H54 (cell line): ENCODE results near the gene SLC35B2.

Experiments used
- DNase-seq: peaks from one replicate; pipeline ENCODE4 v3.0.0; 2011; ENCODE audit warnings: low spot score, mixed read lengths; ENCODE audit not compliant: insufficient read length
- FAIRE-seq: peaks from 3 replicates; lab custom pipeline; 2011; peaks lifted over from hg19 to GRCh38; lab: Jason Lieb, UNC
- POLR2A ChIP-seq: IDR thresholded peaks from 2 replicates; pipeline ENCODE4 v1.6.1; 2011; ENCODE audit warnings: low read depth, mild to moderate bottlenecking, low read length

Gene SLC35B2, protein sequence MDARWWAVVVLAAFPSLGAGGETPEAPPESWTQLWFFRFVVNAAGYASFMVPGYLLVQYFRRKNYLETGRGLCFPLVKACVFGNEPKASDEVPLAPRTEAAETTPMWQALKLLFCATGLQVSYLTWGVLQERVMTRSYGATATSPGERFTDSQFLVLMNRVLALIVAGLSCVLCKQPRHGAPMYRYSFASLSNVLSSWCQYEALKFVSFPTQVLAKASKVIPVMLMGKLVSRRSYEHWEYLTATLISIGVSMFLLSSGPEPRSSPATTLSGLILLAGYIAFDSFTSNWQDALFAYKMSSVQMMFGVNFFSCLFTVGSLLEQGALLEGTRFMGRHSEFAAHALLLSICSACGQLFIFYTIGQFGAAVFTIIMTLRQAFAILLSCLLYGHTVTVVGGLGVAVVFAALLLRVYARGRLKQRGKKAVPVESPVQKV

DNA sequence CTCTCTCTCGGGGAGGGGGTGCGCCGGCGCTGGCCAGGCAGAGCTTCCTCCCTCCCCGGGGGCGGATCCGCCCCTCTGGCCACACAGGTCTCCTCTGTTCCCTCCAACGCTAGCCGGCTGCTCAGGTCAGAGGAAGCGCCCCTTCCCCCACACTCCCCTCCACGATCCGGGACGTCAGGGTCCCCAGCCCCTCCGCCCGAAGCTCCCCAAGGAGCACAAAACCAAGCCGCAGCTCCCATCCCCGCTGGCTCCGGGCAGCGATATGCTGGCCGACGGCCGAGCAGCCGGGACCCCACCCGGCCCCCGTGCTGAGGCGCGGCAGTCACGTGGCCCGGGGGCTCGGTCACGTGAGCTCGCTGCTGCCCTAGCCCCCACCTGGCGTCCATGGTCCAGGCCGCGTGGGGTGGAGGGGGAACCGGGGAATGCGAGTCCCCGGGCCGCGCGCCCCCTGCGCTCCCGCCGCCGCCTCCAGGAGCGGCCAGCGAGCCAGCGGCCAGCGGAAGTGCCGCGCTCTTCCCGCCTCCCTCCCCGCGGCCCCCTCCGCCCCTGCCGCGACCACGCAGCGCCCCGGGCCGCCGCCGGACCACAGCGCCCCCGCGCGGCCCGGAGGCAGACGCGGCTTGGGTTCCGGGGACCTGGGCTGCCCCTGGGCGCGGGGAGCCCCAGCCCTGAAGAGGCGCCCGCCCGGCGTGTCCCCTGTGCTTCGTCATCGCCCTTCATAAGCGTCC, at the start of gene SLC35B2:
Gene SLC35B2 (minus strand): TSS at position 504 of the 728 bp plus-strand sequence. CDS start 118 bp downstream, at position 386.
- DNase-seq: peak; percentile 90

DNA sequence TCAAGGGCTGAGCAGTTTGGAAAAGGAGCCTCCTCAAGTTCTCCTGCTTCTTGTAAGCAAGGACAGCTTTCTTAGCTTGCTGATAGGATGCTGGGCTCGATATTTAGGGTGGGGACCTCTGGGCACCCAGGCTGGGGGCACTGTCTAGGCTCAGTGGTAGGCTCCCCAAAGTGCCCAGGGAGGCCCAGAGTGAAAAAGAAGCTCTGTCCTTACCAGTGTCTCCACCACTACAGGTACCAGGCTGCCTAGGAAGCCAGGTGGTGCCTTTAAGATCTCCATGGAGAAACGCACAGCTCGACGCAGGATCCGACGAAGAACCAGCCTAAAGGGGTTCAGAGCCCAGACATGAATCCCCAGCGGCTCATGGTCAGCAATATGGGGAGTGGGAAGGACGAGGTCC, 49.4 kb upstream of the SLC35B2 start:
- TF ChIP-seq POLR2A: no peak
- FAIRE-seq: no peak
- DNase-seq: no peak

More for the DNA sequence above, at the start of gene SLC35B2:
- no peak for FAIRE-seq
- TF ChIP-seq POLR2A: peak; percentile 91

DNA sequence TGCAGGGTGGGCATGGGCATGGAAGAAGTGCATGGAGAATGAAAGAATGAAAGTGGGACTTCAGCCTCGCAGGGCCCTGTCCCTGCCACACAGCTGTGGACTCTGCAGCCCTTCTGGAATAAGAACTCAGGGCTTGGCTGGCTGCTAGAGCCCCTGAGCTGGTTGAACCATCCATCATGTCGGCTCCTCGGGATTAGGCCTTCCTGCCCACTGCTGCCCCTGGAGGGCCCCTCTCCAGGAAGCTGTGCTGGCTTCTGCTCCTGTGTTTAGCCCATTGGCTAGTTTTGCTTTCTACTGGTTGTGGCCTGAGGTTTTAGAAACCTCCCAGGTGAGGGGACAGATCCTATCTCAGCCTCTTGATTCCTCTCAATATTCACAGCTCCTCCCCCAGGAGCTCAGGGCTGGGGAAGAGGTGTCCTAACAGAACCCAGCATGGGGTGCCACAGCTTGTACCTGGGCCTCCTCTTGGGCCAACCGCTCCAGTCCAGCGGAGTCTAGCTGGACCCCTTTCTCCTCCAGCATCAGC, 47.9 kb upstream of the SLC35B2 start:
- DNase-seq: no peak
- FAIRE-seq: no peak
- no peak for TF ChIP-seq POLR2A

DNA sequence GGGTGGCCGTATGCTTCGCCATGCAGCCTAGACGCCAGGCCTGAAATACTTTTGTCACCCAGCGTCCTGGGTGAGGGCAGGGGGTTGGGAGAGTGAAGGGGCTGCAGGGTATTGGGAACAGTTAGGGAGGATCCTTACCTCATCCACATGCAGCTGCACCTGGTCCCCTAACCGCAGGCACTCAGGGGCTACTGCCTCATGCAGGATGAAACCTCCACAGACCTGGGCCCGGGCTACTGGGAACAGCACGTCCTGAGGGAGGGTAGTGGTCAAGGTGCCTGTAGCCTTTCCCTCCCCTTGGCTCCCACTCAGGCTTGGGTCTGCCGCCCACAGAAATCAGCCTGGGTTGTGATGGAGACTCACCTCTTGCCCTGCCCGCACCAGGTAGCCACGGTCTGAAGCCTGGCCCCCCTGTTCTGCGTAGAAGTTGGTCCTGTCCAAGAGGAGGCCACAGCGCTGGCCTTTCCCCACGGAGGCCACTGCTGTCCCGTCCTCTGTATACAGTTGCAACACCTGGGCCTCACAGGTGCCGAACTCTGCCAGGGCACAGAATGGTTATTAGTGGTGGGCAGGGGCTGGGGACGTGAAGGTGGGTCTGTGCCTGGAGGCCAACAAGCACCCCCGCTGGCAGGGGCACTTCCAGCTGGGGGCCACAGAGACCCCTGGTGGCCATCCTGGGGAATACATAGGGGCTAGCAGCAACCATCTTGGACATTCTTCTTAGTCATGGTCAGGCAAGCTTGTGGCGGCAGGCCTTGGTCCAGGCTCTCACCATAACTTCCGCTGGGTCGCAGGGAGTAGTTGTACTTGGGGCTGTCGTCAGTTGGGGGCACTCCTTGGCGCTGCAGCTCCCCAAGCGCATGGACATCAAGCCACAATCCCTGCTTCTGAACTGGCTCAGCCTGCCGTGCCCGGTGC, 47.2 kb upstream of the SLC35B2 start:
- no peak for DNase-seq
- 0 out of 2 replicates have a peak, but pooled peaks have one; percentile 24 for TF ChIP-seq POLR2A
- no peak for FAIRE-seq

DNA sequence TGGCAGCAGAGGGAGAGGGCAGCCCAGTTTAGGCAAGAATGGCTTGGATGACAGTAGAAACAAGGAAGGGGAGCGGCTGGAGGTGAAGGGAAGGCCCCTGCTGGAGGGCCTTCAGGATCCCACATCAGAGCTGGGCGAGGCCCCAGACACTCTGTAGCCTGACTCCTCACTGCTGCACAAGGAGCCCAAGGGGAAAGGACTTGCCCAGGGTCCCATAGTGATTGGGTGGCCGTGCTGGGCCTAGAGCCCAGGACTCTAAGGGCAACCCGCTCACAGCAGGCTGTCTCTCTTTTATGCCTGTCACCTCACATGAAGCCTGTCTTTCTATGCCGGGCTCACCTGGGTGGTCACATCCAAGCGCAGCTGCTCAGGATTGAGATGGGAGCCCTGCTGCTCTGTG, 46.5 kb upstream of the SLC35B2 start:
- no peak for TF ChIP-seq POLR2A
- DNase-seq (no peak), FAIRE-seq (no peak)

DNA sequence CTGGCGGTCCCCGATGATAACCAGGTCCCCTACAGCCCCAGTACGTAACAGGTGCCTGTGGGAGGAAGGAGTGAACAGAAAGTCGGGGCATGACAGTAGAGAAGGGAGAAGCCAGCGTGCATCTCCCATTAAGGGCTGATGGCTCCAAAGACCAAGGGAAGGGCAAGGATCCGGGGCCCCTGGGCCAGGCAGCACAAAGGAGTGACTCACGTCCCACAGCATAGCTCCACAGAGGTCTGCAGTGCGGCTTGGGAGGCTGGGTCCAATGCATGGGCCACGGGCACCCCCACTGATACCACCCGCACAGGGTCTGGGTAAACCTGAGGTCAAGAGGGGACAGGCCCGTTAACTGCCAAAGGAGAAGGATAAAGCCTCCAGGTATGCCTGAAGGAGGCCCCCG, 45.5 kb upstream of the SLC35B2 start:
- DNase-seq: no peak
- TF ChIP-seq POLR2A: no peak
- FAIRE-seq: no peak

DNA sequence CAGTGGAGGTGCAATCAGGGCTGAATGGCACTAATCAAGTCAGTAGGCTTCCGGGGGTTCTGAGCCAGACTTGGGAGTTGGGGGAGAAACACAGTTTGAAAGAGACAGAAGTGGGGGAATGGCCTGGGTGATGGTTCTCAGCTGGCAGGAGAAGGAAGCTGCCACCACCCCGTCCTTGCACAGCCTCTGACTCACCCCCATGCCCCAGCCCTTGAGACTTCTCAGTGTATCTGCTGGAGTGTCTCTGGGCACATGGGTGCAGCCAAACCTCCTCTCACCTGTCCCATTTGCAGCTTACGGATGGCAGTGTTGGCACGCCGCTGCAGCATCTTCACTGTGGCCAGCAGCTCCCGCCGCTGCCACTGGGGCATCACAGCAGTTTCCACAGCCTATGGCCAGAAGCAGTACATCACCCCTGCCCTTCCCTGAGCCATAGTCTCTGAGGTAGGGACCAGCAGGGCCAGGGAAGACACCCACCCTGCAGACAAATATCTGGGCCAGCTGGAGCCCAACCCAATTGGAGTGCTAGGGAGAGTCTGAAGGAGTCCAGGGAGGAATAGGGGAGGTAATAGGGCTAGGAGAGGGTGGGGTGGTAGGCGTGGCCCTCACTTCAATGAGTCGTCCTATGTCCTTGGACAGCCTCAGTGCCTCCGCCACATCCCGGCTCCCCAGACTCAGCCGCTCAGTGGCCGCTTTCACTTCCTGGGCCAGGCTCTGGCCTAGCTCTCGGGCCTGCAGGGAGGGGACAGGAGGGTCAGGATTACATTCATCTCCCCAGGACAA, 44.6 kb upstream of the SLC35B2 start:
- DNase-seq (no peak), FAIRE-seq (no peak)
- TF ChIP-seq POLR2A: no peak

DNA sequence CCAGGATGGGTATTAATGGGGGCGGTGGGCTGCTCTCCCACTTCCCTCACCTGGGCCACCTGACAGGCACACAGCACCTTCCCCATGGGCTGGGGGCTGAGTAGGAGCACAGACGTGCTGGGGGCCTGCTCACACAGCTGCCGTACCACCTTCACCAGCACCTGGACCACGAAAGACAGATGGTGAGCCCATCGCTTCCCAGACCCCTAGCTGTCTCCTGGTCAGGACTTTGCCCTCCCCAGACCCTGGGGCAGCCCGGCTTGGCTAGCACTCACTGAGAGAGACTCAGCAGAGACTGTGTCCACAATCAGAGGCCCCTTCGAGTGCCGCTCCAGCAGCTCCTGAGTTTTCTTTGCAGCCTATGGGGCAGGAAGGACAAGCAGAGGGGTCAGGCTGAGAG, 43.8 kb upstream of the SLC35B2 start:
- no peak for TF ChIP-seq POLR2A
- FAIRE-seq (no peak), DNase-seq (no peak)

DNA sequence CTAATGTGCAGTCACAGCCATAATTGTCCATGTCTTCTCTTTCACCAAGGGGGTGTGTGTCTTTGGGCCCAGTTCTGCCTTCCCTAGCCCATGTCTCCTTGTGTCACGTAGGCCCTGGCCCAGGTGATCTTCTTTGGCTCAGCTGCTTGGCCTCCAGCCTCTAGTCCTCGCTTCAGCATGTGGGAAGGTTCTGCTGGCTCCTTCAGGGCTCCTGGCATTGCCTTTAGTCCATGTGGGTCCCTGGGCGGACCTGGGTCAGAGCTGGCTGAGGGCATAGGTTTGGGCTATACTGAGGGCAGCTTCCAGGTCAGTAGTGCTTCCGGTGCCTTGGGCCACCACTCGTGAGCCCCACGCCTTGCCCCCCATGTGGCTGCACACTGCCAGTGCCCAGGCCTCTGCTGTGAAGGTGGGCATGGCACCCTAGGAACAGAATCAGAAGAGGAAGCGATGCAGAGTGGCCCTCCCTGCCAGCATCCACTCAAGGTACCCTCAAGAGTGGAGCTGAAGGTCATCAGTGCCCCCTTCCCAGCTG, 43.0 kb upstream of the SLC35B2 start:
- no peak for DNase-seq
- FAIRE-seq: no peak
- no peak for TF ChIP-seq POLR2A

DNA sequence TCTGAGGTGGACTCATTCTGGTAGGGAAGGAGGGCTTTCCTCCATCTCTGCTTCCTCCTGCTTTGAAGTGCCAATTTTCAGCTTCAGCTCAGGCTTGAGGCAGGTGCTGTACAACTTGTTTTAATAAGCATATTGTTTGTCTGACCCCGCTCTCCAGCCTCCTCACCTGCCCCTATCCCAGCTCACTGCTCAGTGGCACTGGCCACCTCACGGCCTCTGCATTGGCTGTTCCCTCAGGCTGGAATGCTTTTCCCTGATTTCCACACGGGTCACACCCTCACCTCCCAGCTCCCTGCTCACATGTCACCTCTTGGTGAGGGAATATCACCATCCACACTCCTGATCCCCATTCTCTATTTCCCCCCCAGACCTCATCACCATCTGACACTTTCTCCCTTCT, 41.5 kb upstream of the SLC35B2 start:
- no peak for FAIRE-seq
- TF ChIP-seq POLR2A: no peak

DNA sequence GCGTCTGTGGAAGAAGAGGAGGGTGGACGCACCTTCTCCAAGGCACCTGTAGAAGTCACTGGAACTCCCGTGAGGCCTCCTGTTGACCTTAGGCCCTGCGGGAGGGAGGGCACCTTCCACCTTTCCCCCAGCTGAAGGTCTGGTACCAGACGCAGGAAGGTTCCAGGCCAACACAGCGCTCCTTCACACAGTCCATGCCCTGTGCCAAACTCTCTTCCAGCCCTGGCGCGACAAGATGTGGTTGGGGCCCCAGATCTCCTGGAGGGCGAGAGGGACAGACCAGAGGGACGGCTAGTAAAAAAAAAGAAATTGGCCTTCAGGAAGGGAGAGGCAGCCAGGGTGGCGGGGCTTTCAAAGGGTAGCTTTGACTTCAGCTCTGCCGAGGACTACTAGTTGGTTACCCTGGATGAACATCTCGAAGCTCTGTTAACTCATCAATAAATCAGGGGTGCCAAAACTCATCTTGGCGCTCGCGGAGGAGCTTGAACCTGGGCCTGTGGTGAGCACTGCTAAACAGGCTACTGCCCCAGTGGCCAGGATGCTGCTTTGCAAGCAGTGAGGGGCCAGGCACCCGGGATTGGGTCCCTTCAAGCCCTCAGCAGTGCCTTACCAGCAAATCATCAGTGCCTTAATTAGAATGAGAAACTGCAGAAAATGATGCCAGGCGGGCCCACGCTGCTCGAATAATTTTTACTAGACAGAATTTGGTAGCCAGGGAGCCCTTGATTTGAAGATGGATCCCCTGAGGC, 40.9 kb upstream of the SLC35B2 start:
- FAIRE-seq: no peak
- DNase-seq: no peak
- TF ChIP-seq POLR2A: no peak

More for the DNA sequence above, 41.5 kb upstream of the SLC35B2 start:
- DNase-seq: no peak
